ENCODE data around the gene ANXA4. TPM values are rescaled to one million over a fixed set of nuclear protein-coding genes. Genes with fewer than 3 reads are reported as not detected.

Gene ANXA4
- total and polyA plus RNA-seq, 2 of the 13 experiments (the other 11 are each of a cell fraction or from before 2014, with no cell fraction given) = 155 to 168 TPM

GRCh38 chr2:69829256-69830044, 87.5 kb downstream of the ANXA4 start, which contains the start of gene GMCL1 (continued):
- TF ChIP-seq MYPOP (CRISPR knock-in tag; IDR thresholded peaks at IDR 0.05) (peak; percentile 90), SALL2 (CRISPR knock-in tag; IDR thresholded peaks at IDR 0.05) (peak; percentile 93), GRHL1 (CRISPR knock-in tag; conservative IDR thresholded peaks at IDR 0.05) (no peak; the same call in 1 of the 2 replicates), ZFYVE20 (CRISPR knock-in tag; IDR thresholded peaks at IDR 0.05; ENCODE audit: borderline replicate concordance, low read depth) (0 out of 2 replicates have a peak, but pooled peaks have one; percentile 86), PAX8 (CRISPR knock-in tag; IDR thresholded peaks at IDR 0.05; ENCODE audit: borderline replicate concordance) (peak; percentile 67; the same call in 1 of the 2 replicates), ZNF691 (CRISPR knock-in tag; IDR thresholded peaks at IDR 0.05; ENCODE audit: borderline replicate concordance, low read depth) (no peak; the same call in none of the 2 replicates), NFYC (CRISPR knock-in tag; IDR thresholded peaks at IDR 0.05) (peak; percentile 64; the same call in 1 of the 2 replicates), SSRP1 (CRISPR knock-in tag; IDR thresholded peaks at IDR 0.05) (no peak), GTF2F1 (IDR thresholded peaks at IDR 0.05; ENCODE audit: low read length) (peak; percentile 48; the same call in 1 of the 2 replicates), ZSCAN31 (CRISPR knock-in tag; IDR thresholded peaks at IDR 0.05; ENCODE audit: low read depth) (peak; percentile 95), ZNF567 (CRISPR knock-in tag; IDR thresholded peaks at IDR 0.05; ENCODE audit: borderline replicate concordance) (peak; percentile 77; the same call in 1 of the 2 replicates), ZNF282 (IDR thresholded peaks at IDR 0.05; ENCODE audit: partially characterized antibody) (no peak), ZMAT5 (CRISPR knock-in tag; IDR thresholded peaks at IDR 0.05; ENCODE audit: borderline replicate concordance, low read depth) (no peak), MIXL1 (CRISPR knock-in tag; IDR thresholded peaks at IDR 0.05) (peak; percentile 84), ARID5B (CRISPR knock-in tag; IDR thresholded peaks at IDR 0.05) (peak; percentile 68), ZNF772 (CRISPR knock-in tag; IDR thresholded peaks at IDR 0.05) (peak; percentile 96), TFDP2 (CRISPR knock-in tag; IDR thresholded peaks at IDR 0.05) (peak; percentile 98), CHD4 (IDR thresholded peaks at IDR 0.05; ENCODE audit: borderline replicate concordance, low read length) (no peak), NCOA1 (CRISPR knock-in tag; IDR thresholded peaks at IDR 0.05) (no peak; the same call in none of the 2 replicates), ZNF143 (CRISPR knock-in tag; IDR thresholded peaks at IDR 0.05) (no peak)

Data from HepG2 (cell line).